Adipocyte (in vitro differentiated cells): ENCODE data around the gene LILRA1.
"Not testable (repeated sequence)": the region's sequence is repeated elsewhere in the genome, so short reads cannot be mapped to it uniquely, and the experiment has no call there.

Experiments used
- DNase-seq: peaks from one replicate; pipeline ENCODE4 v3.0.0-alpha.2; 2015; ENCODE audit warnings: low read depth
- H3K27me3 ChIP-seq: replicated peaks from 2 replicates; pipeline ENCODE4 v1.7.0; 2013; ENCODE audit warnings: mild to moderate bottlenecking, low read length, moderate library complexity; ENCODE audit not compliant: control insufficient read depth, insufficient read depth
- H3K36me3 ChIP-seq: 2 replicates; pipeline ENCODE4 v1.7.0; 2013; ENCODE audit warnings: low read length, mild to moderate bottlenecking, moderate library complexity; ENCODE audit not compliant: control insufficient read depth, insufficient read depth, severe bottlenecking
- H3K4me1 ChIP-seq: 2 replicates; pipeline ENCODE4 v1.7.0; 2013; ENCODE audit warnings: mild to moderate bottlenecking, low read length, moderate library complexity; ENCODE audit not compliant: control insufficient read depth, insufficient read depth
- H3K4me3 ChIP-seq: 2 replicates; pipeline ENCODE4 v1.7.0; 2013; ENCODE audit warnings: mild to moderate bottlenecking, low read length, moderate library complexity
- H3K9ac ChIP-seq: 2 replicates; pipeline ENCODE4 v1.7.0; 2013; ENCODE audit warnings: mild to moderate bottlenecking, low read length, moderate library complexity
- H3K9me3 ChIP-seq: 2 replicates; pipeline ENCODE4 v1.7.0; 2013; ENCODE audit warnings: mild to moderate bottlenecking, low read length, moderate library complexity; ENCODE audit not compliant: control insufficient read depth

LILRA1 gene

GRCh38 chr19:54608792-54609191 is 15.4 kb downstream of the LILRA1 start:
- no peaks in the 10 kb centered on the region for H3K4me1 ChIP-seq
- peaks cover 13% of the 10 kb centered on the region for H3K9me3 ChIP-seq

GRCh38 chr19:54609356-54609791 is 15.9 kb downstream of the LILRA1 start:
- DNase-seq: no peak
- no peak overlapping the region for H3K4me3 ChIP-seq
- H3K9me3 ChIP-seq: peaks cover 13% of the 10 kb centered on the region
- H3K36me3 ChIP-seq: no peaks in the 10 kb centered on the region
- no peak overlapping the region for H3K9ac ChIP-seq
- H3K27me3 ChIP-seq: no peaks in the 10 kb centered on the region
- H3K4me1 ChIP-seq: no peaks in the 10 kb centered on the region

More at GRCh38 chr19:54608792-54609191, 15.4 kb downstream of the LILRA1 start:
- Histone ChIP-seq H3K9ac (no peak overlapping the region), H3K4me3 (no peak overlapping the region), H3K27me3 (no peaks in the 10 kb centered on the region), H3K36me3 (no peaks in the 10 kb centered on the region)
- DNase-seq: no peak

GRCh38 chr19:54612428-54612827 is 19.0 kb downstream of the LILRA1 start:
- H3K4me1 ChIP-seq: no peaks in the 10 kb centered on the region
- no peaks in the 10 kb centered on the region for H3K36me3 ChIP-seq
- no peak overlapping the region for H3K4me3 ChIP-seq
- no peak overlapping the region for H3K9ac ChIP-seq
- no peak for DNase-seq
- no peaks in the 10 kb centered on the region for H3K9me3 ChIP-seq
- no peaks in the 10 kb centered on the region for H3K27me3 ChIP-seq

DNA sequence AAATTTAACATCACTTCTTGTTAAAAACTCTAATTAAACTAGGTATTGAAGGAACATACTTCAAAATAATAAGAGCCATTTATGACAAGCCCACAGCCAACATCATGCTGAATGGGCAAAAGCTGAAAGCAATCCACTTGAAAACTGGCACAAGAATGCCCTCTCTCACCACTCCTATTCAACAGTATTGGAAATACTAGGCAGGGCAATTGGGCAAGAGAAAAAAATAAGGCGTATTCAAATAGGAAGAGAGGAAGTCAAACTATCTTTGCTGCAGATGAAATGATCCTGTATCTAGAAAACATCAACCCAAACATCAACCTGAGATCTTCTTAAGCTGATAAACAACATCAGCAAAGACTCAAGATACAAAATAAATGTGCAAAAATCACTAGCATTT is 21.3 kb downstream of the LILRA1 start:
- no peak for DNase-seq
- Histone ChIP-seq H3K9ac (no peak overlapping the region), H3K4me1 (no peaks in the 10 kb centered on the region), H3K4me3 (no peak overlapping the region), H3K27me3 (no peaks in the 10 kb centered on the region), H3K9me3 (no peaks in the 10 kb centered on the region), H3K36me3 (no peaks in the 10 kb centered on the region)

GRCh38 chr19:54616057-54616456 is 22.6 kb downstream of the LILRA1 start:
- Histone ChIP-seq H3K4me3 (no peak overlapping the region), H3K9ac (no peak overlapping the region), H3K4me1 (no peaks in the 10 kb centered on the region), H3K36me3 (no peaks in the 10 kb centered on the region), H3K27me3 (no peaks in the 10 kb centered on the region), H3K9me3 (no peaks in the 10 kb centered on the region)
- DNase-seq: no peak

- Histone ChIP-seq H3K27me3 (no peaks in the 10 kb centered on the region), H3K4me1 (no peaks in the 10 kb centered on the region), H3K4me3 (no peak overlapping the region), H3K9ac (no peak overlapping the region), H3K9me3 (no peaks in the 10 kb centered on the region), H3K36me3 (no peaks in the 10 kb centered on the region)
- DNase-seq: no peak
Measured at GRCh38 chr19:54616821-54617560, 23.6 kb downstream of the LILRA1 start.

GRCh38 chr19:54620464-54620863 is 27.0 kb downstream of the LILRA1 start:
- Histone ChIP-seq H3K27me3 (no peaks in the 10 kb centered on the region), H3K4me3 (no peak overlapping the region), H3K36me3 (no peaks in the 10 kb centered on the region), H3K4me1 (no peaks in the 10 kb centered on the region), H3K9me3 (no peaks in the 10 kb centered on the region), H3K9ac (no peak overlapping the region)
- no peak for DNase-seq

- Histone ChIP-seq H3K4me1 (no peaks in the 10 kb centered on the region), H3K27me3 (no peaks in the 10 kb centered on the region), H3K4me3 (no peak overlapping the region), H3K9ac (no peak overlapping the region), H3K36me3 (no peaks in the 10 kb centered on the region), H3K9me3 (no peaks in the 10 kb centered on the region)
- DNase-seq: no peak
Measured at GRCh38 chr19:54622431-54622830, 29.0 kb downstream of the LILRA1 start.

DNA sequence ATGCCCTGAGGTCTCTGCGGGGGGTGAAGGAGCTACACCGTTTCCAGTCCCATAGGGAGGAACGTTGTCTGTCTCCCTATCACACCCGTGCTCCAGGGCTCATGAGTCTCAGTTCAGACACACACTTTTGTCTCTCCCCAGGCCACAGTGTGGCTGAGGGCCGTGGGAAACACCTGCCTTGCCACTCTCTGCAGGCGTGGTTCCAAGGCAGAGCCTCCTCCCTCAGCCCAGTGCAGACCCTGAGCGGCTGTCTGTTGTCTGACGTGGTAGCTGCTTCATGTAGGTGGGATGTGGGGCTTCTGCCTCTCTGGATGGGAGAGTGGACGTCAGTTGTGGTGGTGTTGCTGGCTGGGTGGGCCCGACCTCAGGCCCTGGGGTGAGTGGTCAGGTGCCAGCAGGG is 30.8 kb downstream of the LILRA1 start:
- H3K27me3 ChIP-seq, H3K9ac ChIP-seq, H3K4me1 ChIP-seq, H3K36me3 ChIP-seq, DNase-seq, H3K4me3 ChIP-seq, H3K9me3 ChIP-seq: not testable (repeated sequence)

DNA sequence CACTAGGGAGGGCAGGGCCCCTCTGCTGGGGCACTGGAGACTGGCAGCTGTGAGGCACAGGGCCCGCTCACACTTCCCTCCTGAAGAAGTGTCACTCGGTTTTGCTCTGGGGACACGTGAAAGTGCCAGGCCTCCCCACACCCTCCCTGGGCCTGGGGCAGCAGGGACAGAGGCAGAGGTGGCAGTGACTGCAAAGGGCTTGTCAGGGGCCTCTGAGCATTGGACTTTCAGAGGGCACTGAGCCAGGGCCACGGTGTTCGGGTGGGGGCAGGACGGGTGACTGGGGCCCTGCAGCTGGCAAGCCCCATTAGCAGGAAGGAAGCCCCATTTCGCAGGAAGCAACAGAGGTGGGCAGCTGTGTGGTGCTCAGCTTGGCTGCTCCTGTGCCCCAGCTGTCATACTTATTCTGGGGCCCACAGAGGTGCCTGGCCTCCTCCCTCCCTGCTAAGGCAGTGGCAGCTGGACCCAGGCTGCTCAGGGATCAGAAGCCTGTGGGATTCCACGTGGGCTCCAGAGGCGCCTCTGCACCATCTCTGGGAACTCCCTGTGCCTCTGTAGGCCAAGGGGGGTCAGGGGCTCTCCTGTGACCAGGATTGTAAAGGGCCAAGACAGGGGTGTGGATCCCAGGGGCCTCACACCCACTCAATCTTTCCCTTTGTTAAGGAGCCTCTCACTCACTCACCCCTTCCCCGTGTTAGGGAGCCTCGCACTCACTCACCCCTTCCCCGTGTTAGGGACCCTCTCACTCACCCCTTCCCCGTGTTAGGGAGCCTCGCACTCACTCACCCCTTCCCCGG is 31.7 kb downstream of the LILRA1 start:
- not testable (repeated sequence) for H3K4me3 ChIP-seq, DNase-seq, H3K36me3 ChIP-seq, H3K9ac ChIP-seq, H3K4me1 ChIP-seq, H3K27me3 ChIP-seq, H3K9me3 ChIP-seq

DNA sequence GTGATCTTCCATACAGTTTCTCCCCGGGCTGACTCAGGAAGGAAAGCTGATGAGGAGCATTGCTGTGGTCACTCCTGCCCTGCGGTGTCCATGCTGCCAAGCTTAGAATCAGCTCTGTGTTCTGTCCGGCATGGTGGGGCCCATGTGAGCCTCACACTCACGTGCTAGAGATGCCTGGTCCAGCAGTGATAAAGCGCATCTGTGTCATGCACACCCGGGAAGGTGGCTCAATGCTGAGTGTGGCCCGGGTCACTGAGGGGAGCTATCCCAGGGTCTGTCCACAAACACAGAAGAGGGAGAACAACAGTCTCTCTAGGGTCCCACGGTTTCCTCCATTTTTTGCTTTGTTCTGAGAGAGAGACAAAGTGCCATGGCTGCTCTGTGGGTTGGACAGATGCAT is 33.3 kb downstream of the LILRA1 start:
- no peaks in the 10 kb centered on the region for H3K9me3 ChIP-seq
- H3K4me3 ChIP-seq: no peak overlapping the region
- H3K9ac ChIP-seq: no peak overlapping the region
- H3K36me3 ChIP-seq: no peaks in the 10 kb centered on the region
- no peaks in the 10 kb centered on the region for H3K4me1 ChIP-seq
- DNase-seq: no peak
- H3K27me3 ChIP-seq: no peaks in the 10 kb centered on the region
